Astrocyte of the cerebellum (primary cell): Measurements from ENCODE around the gene MBOAT7.
A peak's percentile ranks its signal among the peaks of the same experiment; 100 is the strongest.
"Not testable (repeated sequence)": the region's sequence is repeated elsewhere in the genome, so short reads cannot be mapped to it uniquely, and the experiment has no call there.

Source experiments
- DNase-seq: peaks from one replicate; pipeline ENCODE4 v3.0.0-alpha.2; 2011; ENCODE audit warnings: low read depth
- H3K4me3 ChIP-seq: 2 replicates; pipeline ENCODE4 v1.5.1; 2011; ENCODE audit warnings: mild to moderate bottlenecking, low read depth, low read length, moderate library complexity
- in situ Hi-C: cut with HindIII; loops from 2 replicates; pipeline ENCODE4 v1.10.0; 2017; ENCODE audit warnings: low sequenced_read_pairs
- TF ChIP-seq, protein P1 (sequence below): IDR thresholded peaks from 2 replicates; pipeline ENCODE4 v1.5.1; 2012; ENCODE audit warnings: low read length, low read depth, moderate library complexity, mild to moderate bottlenecking; ENCODE audit errors: missing control alignments

The MBOAT7 gene

DNA sequence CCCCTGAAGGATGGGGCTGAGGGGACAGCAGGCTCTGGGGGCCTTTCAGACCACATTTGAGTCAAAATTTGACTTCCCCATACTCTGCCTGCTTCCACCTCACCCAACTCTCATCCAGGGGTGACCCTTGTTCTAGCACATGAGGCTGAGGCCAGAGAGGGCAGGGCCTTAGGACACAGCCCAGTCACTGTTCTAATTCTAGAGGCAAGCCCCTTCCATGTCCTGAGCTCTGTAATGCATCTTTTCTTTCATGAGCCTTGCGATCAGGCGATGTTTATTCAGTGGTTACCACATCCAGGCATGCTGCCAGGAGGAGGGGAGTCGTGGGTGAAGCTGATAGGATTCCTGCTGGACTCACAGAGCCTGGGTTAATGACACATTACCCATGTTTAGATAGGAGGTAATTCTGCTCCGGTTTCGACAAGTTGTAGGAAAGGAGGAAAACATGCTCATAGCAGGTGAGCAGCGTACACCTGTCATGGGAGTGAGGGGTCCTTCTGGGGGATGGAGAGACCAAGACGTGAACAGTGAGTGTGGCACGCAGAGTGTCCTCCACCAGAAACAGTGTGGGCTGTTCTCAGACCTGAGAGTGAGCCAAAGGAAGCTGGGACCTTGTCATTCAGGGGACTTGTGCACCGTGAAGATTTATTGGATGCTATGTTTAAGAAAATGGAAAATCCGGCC, 20.6 kb upstream of the MBOAT7 start:
- peak; percentile 98 for DNase-seq
- no peak overlapping the region for H3K4me3 ChIP-seq
- in situ Hi-C loops: no loop called here
- TF ChIP-seq, protein P1, sequence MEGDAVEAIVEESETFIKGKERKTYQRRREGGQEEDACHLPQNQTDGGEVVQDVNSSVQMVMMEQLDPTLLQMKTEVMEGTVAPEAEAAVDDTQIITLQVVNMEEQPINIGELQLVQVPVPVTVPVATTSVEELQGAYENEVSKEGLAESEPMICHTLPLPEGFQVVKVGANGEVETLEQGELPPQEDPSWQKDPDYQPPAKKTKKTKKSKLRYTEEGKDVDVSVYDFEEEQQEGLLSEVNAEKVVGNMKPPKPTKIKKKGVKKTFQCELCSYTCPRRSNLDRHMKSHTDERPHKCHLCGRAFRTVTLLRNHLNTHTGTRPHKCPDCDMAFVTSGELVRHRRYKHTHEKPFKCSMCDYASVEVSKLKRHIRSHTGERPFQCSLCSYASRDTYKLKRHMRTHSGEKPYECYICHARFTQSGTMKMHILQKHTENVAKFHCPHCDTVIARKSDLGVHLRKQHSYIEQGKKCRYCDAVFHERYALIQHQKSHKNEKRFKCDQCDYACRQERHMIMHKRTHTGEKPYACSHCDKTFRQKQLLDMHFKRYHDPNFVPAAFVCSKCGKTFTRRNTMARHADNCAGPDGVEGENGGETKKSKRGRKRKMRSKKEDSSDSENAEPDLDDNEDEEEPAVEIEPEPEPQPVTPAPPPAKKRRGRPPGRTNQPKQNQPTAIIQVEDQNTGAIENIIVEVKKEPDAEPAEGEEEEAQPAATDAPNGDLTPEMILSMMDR: no peak

GRCh38 chr19:54209058-54209810, 19.9 kb upstream of the MBOAT7 start:
- no peak overlapping the region for H3K4me3 ChIP-seq
- TF ChIP-seq, protein P1: no peak
- no peak for DNase-seq
- in situ Hi-C loops: no loop called here

DNA sequence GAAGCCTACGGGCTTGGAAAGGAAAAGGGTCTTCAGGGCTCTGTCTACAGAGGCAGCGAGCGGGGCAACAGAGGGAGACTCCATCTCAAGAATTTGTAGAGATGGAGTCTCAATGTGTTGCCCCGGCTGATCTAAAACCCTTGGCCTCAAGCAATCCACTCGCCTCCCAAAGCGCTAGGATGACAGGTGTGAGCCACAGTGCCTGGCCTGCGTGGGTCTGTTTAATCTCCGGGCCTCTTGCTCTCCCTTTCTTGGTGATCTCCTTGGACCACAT, 19.3 kb upstream of the MBOAT7 start:
- in situ Hi-C loops: no loop called here
- H3K4me3 ChIP-seq: no peak overlapping the region
- TF ChIP-seq, protein P1: no peak
- no peak for DNase-seq

DNA sequence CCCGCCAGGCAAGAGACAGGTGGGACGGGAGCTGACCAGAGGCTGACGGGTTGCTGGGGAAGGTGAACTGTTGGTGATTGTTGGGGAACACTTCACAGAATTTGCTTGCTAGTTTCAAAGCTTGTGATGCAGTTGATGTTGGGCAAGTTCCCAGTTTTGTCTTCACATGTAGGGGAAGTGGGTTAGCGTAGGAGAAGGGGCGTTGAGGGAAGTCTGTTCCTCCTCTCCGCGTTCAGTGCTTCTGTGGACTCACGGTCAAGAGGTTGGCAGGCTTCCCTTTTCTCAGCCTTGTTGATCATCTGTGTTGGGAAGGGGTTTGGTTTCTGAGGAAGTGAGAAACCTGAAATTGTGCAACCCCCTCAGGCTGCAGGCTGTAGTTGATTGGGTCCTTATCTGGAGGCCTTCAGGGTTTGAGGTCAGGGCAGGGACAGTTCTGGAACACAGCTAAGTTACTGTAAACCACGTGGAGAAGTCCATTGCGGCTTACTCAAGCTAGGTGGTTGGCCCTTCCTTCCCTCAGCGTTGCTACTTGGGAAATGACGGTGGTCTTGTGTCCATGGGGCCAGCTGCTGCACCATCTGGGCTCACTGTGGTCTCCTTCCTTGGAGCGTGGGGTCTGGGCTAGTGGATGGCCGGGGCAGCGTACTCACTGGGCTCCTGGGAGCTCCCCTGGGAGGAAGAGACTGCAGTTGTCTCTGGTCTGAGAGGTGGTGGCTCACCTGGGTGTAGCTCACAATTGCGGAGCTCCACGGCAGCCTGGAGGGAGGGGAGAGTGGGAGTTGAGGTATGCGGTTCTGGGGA, 18.8 kb upstream of the MBOAT7 start:
- TF ChIP-seq, protein P1: no peak
- H3K4me3 ChIP-seq: no peak overlapping the region
- in situ Hi-C loops: no loop called here
- DNase-seq: peak; percentile 53

GRCh38 chr19:54207676-54207982, 18.2 kb upstream of the MBOAT7 start:
- no peak for DNase-seq

GRCh38 chr19:54207193-54207592, 17.8 kb upstream of the MBOAT7 start:
- in situ Hi-C loops, DNase-seq, H3K4me3 ChIP-seq: not testable (repeated sequence)

More at GRCh38 chr19:54207676-54207982, 18.2 kb upstream of the MBOAT7 start:
- in situ Hi-C loops: no loop called here
- no peak overlapping the region for H3K4me3 ChIP-seq
- TF ChIP-seq, protein P1: no peak

- TF ChIP-seq, protein P1: no peak
- DNase-seq: no peak
- in situ Hi-C loops: no loop called here
- no peak overlapping the region for H3K4me3 ChIP-seq
These were observed 17.4 kb upstream of the MBOAT7 start for GRCh38 chr19:54206831-54207177.
